GF-D8 (cell line): ENCODE results near the gene NANOS3.
"Not testable (repeated sequence)": the region's sequence is repeated elsewhere in the genome, so short reads cannot be mapped to it uniquely, and the experiment has no call there.

Experiments
- DNase-seq: peaks from one replicate; lab custom pipeline; 2025; lab: John Stamatoyannopoulos, UW

Gene NANOS3

DNA sequence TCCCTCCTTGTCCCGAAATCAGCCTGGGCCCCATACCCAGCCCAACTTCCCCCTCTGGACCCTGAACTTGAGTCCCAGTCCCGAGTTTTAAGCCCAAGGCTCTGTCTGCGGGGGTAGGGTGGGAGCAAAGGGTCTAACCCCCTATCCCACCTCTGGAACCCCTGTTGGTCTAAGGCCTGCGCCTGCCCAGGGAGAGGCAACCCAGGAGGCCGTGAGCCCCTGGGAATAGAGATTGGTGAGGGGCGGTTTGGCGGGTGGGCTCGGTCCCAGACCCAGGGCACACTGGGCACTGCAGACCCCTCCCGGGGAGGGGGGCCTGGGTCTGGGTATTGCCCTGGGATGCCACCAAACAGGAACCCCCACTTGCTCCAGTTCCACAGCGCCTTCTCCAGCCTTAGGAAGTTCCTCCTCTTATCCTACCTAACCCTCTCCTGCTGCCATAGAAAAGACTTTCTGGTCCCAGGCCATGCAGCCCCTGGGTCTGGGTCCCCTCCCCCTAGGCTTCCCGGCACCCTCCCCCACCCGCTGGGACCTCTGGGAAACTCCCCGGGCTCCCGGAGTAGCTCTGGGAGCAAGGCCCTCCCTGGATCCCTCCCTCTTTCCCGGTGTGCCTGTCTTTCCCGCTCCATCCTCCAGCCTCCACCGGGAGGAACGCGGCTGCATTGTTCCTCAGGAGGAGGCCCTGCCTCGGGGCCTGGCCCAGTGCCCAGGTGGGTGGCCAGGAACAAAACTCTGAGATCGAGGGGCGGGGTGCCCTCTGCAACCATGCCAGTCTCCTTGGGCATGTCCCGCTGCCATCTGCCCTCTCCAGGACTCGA, 33.6 kb upstream of the NANOS3 start:
- no peak for DNase-seq

DNA sequence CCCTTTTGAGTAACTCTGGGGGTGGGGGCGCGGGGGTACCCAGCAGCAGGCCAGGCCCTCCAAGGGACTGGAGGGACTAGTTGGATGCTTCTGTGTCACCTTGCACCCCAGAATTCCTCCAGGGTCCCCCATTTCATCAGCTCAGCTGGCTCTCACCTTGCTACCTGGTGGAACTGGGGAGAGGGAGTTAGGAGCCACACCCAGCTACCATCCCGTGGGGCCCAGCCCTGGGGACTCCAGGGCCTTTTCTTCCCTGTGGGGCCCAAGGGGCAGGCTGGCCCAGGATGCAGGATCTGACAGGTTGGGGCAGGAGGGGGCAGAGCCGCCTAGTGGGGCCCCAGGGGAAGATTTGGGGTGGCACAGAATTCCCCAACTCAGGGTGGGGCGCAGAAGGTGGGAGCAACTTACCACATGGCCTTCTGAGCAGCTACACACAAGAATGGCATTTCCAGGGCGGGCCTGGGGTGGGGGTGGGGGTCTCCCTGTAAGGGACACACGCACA, 32.8 kb upstream of the NANOS3 start:
- DNase-seq: no peak

DNA sequence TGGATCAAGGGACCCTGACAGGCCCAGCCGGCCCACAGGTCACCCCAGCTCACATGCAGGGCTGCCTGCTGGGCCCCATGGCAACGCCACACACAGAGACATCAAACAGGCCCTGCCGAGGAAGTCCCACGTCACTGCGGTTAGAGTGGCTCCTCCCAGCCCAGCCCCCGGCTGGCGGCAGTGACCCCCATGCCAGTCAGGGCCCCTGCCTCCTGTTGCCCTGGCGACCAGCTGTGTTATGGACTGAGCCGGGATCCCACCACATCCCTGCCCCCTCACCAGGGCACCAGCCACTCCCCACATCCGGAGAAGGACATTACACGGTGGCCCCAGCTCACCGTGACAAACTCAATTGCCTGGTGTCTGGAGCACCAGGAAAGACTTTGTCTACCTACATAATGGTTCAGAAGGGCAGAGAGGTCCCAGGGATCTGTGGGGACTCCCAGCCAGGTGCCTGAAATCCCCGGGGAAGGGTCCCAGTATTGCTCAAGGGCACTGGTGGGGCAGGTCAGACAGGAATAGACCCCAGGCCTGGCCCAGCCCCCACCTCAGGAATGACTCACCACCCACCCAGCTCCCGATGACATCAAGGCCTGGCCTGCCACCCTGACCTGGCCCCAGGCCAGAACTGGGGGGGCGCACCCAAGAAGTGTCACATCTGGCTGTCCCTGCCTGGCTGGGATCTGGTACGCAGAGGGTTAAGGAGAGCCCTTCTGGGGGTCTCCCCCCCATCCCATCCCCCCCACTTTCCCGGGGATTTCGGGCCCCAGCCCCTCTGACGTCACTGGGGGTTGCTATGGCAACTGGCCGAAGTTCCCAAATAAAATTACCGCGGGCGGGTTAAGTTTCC, 30.2 kb upstream of the NANOS3 start:
- peak; percentile 91 for DNase-seq

GRCh38 chr19:13847407-13848339, 29.3 kb upstream of the NANOS3 start:
- peak; percentile 67 for DNase-seq

- DNase-seq: no peak
These were observed 28.6 kb upstream of the NANOS3 start for GRCh38 chr19:13848340-13848677.

GRCh38 chr19:13848798-13849676, 27.9 kb upstream of the NANOS3 start:
- no peak for DNase-seq

DNA sequence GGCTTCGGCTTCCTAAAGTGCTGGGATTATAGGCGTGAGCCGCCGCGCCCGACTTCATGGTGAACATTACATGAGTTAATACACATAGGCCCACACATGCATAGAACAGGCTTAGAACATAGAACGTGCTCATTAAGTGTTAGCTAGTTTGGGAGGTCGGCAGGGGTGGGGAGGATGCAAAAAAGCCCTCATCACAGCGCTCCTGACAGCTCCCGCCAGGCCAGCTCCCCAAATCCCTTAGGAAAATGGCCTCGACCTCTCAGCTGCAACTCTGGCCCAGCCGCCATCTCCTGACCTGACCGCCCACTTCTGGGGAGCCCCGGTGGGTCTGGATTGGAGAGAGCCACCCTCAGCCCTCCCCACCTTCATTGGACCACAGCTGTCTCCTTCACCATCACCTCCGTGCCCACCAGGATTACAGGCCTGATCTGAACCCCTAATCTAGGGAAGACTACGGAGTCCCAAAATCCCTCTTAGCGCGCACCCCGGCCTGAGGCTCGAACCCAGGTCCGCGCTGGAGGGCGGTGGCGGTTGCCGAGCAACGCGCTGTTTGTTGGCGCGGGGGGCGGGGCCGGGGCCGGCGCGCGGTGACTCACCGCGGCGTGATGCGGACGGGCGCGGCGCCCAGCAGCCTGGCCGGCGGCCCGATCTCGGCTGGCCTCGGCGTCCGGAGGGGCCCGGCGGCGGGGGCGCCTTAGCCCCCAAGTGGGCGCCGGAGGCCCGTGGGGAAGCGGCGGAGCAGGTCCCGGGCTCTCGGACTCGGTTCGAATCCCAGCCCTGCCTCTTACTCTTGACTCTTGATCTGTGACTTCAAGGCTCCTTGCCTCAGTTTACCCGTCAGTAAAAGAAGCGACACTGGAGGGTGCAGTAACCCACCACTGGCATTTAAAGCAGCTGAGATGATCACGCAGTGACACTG, 26.7 kb upstream of the NANOS3 start:
- no peak for DNase-seq

DNA sequence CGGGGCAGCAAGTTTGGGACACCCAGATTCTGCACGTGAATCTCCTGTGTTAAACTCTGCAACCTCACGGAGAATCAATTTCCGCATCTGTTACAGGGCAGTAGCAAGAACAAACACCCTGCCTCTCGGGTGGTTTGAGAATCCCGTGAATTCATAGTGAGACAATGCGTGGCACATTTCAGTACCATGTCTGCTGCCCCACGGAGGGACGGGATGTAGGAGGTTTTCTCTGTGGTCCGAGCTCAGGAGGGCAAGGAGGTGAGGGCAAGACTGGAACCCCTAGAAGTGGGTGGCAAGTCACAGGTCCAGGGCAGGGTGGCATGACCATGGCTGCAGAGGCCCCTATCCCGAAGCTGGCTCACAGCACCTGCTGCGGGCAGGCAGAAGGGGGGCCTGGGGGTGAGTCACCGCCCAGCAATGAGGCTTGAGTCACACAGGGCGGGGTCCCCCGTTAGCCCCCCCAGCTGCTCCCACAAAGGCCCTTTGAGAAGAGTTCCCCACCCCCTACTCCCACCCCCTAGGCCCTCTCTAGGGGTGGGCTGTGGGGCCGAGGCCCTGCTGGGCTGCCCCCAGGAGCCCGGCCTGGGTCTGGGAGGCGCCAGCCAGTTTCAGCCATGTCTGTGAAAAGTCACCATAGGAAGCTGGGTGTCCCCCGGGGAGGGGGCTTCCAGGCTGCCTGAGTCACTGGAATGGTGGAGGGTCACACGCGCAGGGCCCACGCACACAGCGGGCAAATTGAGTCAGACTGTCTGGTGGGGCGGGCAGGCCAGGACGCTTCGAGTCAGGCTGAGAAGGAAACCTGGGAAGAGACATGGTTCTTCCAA, 25.8 kb upstream of the NANOS3 start:
- no peak for DNase-seq

DNA sequence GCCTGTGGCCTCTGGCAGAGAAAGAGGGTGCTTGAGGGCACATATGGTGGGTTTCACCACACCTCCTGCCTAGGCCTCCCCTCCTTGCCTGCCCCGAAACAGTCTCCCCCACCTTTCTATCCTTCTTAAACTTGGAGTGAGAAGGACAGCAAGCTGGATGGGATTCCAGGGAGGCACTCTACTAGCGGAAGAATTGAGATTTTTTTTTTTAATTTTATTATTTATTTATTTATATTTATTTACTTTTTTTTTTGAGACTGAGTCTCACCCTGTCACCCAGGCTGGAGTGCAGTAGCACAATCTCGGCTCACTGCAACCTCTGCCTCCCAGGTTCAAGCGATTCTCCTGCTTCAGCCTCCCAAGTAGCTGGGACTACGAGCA, 25.2 kb upstream of the NANOS3 start:
- DNase-seq: not testable (repeated sequence)

DNA sequence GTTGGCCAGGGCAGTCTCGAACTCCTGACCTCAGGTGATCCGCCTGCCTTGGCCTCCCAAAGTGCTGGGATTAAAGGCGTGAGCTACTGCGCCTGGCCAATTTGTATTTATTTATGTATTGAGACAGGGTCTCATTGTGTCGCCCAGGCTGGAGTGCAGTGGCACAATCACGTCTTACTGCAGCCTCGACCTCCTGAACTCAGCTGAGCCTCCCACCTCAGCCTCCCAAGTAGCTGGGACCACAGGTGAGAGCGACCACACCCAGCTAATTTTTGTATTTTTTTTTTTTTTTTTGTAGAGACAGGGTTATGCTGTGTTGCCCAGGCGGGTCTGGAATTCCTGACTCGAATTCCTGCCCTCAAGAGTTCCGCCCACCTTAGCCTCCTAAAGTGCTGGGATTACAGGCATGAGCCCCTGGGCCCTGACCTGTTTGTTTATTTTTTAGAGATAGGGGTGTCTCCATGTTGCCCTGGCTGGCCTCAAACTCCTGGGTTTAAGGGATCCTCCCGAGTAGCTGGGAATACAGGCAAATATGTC, 24.7 kb upstream of the NANOS3 start:
- not testable (repeated sequence) for DNase-seq

GRCh38 chr19:13856497-13856896, 20.4 kb upstream of the NANOS3 start:
- no peak for DNase-seq

DNA sequence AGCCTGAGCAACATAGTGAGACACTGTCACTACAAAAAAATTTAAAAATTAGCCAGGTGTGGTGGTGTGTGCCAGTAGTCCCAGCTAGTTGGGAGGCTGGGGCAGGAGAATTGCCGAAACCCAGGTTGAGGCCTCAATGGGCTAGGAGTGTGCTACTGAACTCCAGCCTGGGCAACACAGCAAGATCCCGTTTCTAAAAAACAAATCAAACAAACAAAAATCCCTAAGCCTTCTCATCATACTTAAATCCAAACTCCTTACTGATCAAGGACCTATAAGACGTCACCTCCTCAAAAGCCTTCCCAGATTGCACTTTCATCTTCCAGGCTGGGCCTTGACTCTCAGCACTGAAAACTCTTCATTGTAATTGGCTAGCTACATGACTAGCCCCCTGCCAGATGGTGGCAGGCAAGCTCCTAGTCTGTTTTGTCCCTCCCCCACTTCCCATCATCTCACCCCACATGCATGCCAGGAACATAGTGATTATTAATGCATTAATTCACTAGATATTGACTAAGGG, 17.5 kb upstream of the NANOS3 start:
- no peak for DNase-seq

DNA sequence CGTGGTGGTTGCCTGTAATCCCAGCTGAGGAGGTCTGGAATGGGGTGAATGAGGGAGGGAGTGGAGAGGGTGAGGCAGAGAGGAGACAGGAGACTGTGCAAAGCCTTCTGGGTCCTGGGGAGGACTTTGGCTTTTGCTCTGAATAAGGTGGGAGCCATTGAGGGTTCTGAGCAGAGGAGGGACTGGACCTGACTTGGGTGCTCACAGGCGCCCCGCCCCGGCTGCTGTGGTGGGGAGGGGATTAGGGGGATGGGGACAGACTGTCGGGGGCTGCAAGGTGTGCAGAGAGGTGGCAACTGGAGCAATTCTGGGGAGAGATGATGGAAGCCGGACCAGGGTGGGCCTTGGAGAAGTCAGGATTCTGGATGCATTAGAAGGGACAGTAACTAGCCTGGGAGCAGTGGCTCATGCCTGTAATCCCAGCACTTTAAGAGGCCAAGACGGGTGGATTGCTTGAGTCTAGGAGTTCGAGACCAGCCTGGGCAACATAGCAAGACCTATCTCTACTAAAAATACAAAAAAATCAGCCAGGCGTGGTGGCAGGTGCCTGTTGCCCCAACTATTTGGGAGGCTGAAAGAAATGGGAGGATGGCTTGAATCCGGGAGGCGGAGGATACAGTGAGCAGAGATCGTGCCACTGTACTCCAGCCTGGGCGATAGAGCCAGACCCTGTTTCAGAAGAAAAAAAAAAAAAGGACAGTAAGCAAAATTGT, 16.1 kb upstream of the NANOS3 start:
- DNase-seq: no peak

DNA sequence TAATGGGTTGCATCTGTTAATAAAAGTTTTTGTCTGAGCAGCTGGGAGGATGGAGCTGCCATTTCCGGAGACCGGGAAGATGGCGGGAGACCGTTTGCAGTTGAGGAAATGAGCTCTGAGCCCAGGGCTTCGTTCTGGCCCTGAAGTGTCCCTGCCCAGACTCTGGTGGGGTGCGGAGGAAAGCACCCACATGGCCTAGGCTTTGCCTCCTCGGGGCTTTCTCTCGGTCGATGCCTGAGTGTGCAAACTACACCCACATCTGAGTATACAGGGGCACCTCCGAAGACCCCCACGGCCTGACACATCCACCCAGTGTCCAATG, 15.6 kb upstream of the NANOS3 start:
- DNase-seq: no peak

- peak; percentile 58 for DNase-seq
These were observed 15.0 kb upstream of the NANOS3 start for GRCh38 chr19:13861714-13862531.

- peak; percentile 16 for DNase-seq
These were observed 12.8 kb upstream of the NANOS3 start for GRCh38 chr19:13864046-13864666.
